GM13976 (cell line): Measurements from ENCODE around the gene IL17D.
"Not testable (repeated sequence)": the region's sequence is repeated elsewhere in the genome, so short reads cannot be mapped to it uniquely, and the experiment has no call there.

Experiments
- DNase-seq: peaks from one replicate; pipeline ENCODE4 v3.0.0; 2012; ENCODE audit warnings: low spot score
- in situ Hi-C: fragments of 300-500 bp; cut with MboI; formaldehyde crosslinking; loops from one replicate; pipeline ENCODE4 v1.12.0; 2022; ENCODE audit warnings: low sequenced_read_pairs, mixed read lengths, inconsistent platforms; ENCODE audit not compliant: unreplicated experiment
- TF ChIP-seq, protein P1 (sequence below): IDR thresholded peaks from 2 replicates; pipeline ENCODE4 v1.5.1; 2012; ENCODE audit warnings: borderline replicate concordance, mild to moderate bottlenecking; ENCODE audit not compliant: insufficient read depth; ENCODE audit errors: extremely low read depth, missing control alignments, control extremely low read depth

IL17D gene

DNA sequence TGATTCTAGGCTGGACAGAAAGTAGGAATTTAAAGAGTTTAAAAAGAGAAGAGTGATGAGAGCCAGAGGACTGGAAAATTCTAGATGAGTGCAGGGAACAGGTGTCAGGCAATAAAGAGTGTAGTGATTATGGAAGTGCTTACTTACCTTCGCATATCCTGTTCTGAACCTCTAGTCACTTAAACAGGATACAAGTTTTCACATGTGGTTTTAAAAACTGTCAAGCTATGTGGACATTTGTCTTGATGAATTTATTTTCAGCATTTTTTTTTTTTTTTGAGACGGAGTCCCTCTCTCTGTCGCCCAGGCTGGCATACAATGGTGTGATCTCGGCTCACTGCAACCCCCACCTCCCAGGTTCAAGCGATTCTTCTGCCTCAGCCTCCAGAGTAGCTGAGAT lies 34.3 kb upstream of the IL17D start:
- in situ Hi-C loops = no loop called here

DNA sequence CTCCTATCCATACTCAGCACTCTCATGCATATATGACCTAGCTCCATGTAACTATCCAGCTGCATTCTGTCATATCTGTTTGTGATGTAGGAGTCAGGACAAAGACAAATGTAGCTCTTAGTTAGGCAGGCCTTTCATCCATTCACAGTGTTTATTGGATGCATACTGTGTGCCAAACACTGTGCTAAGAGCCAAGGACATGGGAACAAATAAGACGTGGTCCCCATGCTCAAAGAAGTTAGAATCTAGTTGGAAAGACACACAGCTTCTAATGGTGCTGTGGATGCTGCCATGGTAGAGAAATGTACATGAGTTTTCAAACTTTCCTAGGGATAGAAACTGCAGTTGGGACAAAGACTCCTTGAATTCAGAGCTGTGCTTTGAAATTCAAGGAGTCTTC lies 31.7 kb upstream of the IL17D start:
- TF ChIP-seq, protein P1, sequence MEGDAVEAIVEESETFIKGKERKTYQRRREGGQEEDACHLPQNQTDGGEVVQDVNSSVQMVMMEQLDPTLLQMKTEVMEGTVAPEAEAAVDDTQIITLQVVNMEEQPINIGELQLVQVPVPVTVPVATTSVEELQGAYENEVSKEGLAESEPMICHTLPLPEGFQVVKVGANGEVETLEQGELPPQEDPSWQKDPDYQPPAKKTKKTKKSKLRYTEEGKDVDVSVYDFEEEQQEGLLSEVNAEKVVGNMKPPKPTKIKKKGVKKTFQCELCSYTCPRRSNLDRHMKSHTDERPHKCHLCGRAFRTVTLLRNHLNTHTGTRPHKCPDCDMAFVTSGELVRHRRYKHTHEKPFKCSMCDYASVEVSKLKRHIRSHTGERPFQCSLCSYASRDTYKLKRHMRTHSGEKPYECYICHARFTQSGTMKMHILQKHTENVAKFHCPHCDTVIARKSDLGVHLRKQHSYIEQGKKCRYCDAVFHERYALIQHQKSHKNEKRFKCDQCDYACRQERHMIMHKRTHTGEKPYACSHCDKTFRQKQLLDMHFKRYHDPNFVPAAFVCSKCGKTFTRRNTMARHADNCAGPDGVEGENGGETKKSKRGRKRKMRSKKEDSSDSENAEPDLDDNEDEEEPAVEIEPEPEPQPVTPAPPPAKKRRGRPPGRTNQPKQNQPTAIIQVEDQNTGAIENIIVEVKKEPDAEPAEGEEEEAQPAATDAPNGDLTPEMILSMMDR = no peak
- in situ Hi-C loops = no loop called here
- no peak for DNase-seq

More for the DNA sequence above, 34.3 kb upstream of the IL17D start:
- no peak for DNase-seq
- TF ChIP-seq, protein P1 = no peak

DNA sequence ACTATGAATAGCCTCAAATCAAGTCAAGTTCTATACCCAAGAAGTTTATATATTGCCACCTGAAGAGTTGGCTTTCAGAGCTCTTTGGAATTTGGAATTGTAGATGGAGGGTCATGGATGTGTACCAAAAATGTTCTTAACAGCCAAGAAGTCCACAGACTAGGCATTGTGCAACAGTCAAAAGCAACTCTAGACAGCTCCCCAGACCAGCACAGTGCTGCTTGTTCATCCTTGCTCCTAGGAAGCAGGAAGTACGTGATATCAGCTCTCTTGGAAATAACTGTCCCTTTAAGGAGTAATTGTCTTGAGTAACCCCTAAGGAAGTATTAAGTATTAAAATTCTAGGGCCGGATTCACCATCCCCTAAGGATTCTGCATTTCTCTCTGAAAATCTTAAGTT lies 30.7 kb upstream of the IL17D start:
- DNase-seq = no peak
- in situ Hi-C loops = no loop called here
- TF ChIP-seq, protein P1 = no peak

DNA sequence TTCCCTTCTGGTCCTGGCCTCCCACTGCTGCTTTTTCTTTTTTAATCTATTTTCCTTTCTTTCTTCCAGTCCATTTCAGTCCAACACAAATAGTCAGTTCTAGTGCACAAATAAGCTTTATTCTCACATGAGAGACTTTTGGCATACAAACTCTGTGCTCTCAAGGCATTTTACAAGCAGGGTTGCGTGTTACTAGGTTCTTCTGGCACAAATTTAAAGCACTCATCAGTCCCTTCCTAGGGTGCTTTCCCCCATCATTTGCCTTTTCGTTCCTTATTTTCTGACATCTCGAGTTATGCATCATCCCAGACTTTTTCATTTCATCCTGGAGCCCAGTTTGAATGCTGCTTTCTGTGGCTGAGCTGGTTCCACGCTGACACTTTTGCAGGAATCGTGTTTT lies 29.8 kb upstream of the IL17D start:
- in situ Hi-C loops = no loop called here
- TF ChIP-seq, protein P1 = no peak

DNA sequence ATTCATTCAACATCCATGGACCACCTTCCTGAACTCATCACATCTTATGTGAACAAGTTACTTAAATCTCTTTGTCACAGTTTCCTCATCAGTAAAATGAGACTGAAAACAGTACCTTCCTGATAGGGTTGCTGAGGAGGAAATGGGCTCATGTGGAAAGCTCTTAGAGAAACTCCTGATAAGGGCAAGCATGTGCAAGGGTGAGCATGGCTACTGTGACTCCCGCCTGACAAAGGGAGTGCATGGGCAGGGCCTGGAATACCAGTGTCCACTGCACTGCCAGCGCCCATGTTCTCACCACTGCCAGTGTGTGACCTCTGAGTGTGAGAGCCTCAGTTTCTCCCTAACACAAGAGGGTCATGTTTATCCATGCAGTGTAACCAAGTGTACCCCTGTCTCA lies 27.3 kb upstream of the IL17D start:
- no peak for DNase-seq
- TF ChIP-seq, protein P1 = no peak
- in situ Hi-C loops = no loop called here

More for the DNA sequence above, 29.8 kb upstream of the IL17D start:
- no peak for DNase-seq

DNA sequence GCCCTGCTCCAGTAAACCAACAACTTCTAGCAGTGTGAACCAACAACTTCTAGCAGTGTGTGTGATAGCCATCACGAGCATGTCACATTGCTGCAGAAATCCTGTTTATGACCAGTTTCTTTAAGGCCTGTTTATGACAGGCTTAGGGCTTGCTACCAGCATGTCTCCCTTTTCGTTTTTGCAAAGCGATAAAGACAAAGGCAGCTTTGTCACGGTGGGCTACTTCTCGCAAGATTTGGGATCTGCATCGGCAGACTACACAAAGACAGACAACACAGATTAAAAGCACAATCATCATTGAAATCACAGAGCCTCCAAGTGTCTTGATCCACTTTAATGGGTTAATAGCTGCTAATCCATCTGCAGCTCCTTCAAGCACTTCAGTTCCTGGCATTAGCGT lies 24.9 kb upstream of the IL17D start:
- DNase-seq, in situ Hi-C loops: not testable (repeated sequence)

DNA sequence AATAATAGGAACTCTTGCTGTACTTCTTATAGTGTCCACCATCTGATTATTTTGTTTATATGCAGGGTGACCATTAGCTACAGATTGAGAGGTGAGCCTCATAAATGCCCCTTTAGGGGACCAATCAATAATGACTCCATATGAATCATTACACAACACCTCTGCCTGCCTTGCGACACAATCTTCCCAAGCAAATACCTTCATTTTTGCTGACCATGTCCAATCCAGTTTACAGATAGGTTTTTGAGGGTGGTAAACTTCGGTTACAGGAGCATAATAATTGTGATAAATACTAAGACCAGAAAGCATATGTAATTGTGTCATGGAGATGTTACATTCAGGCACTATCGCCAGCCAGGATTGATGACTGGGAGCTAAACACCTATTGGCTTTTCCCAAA lies 23.6 kb upstream of the IL17D start:
- no peak for DNase-seq
- TF ChIP-seq, protein P1 = no peak
- in situ Hi-C loops = no loop called here
